NCI-H2227 (cell line): ENCODE measurements around the gene RELL1.

Experiments used
- DNase-seq: peaks from one replicate; lab custom pipeline; 2025; ENCODE audit not compliant: unreplicated experiment; lab: John Stamatoyannopoulos, UW

Gene RELL1, protein sequence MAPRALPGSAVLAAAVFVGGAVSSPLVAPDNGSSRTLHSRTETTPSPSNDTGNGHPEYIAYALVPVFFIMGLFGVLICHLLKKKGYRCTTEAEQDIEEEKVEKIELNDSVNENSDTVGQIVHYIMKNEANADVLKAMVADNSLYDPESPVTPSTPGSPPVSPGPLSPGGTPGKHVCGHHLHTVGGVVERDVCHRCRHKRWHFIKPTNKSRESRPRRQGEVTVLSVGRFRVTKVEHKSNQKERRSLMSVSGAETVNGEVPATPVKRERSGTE

DNA sequence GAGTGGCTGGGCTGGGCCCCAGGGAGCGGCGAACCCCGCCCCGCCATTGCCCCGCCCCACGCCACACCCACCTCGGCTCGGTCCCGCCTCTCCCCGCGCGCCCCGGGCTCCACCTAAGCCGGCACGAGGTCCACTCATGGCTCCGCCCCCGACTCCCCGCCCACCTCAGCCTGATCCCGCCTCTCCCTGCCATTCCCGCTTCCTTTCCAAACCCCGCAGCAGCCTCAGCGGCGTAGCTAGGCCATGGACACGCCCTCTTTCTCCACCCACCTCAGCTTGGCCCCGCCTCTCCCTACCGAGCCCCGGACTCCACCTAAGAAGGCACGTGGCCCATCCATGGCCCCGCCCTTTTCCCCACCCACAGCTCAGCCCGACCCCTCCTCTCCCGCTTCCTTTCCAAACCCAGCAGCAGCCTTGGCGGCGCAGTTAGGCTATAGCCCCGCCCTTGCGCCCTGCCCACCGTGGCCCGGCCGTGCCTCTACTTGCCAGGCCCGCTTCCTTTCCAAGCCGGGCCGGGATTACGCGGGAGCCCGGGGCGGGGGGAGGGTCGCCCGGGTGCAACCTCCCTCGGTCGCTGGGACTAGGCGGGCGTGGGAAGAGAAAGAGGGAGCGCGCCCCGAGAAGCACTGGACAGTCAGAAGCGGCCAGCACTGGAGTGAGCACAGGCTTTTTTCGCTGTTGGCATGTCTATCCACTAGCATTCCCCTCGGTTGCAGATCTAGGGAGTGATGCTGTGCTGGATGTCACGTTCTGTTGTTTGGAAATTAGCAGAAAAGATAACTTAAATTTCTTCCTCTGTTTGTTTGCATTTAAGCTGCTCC, at the start of gene RELL1:
RELL1 (minus strand) TSS at position 4 of the 821 bp plus-strand sequence. CDS start 89 bp downstream, outside the sequence.
- peak; percentile 97 for DNase-seq

DNA sequence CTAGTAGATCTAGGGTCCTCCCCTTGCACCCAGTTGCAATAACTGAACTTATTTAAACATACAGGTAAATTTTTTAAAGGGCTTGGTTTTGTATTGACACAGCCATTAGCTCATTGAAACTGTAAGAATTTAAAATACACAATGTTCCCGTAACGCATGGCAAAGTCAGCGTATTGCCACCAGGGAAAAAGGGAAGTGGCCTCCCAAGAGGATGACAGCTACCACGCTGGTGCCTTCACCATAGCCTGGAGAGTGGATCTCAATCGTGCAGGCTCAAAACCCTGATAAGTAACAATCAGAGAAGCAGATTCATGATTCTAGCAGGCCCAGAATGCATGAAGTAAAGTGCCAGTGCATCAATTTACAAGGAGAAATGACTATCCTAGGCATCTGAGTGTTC, 49.4 kb upstream of the RELL1 start:
- no peak for DNase-seq

DNA sequence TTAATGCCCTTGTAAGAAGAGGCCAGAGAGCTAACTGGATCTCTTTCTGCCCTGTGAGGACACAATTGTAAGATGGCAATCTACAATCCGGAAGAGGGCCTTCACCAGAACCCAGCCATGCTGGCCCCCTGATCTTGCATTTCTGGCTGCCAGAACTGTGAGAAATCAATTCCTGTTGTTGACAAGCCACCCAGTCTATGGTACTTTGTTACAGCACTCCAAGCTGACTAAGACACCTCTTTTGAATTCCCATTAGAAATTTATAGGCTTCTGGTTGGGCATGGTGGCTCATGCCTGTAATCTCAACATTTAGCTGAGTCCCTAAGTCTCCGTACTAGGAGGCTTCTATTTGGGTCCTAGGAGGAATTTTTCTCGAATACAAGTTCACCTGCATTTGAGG, 48.8 kb upstream of the RELL1 start:
- no peak for DNase-seq

DNA sequence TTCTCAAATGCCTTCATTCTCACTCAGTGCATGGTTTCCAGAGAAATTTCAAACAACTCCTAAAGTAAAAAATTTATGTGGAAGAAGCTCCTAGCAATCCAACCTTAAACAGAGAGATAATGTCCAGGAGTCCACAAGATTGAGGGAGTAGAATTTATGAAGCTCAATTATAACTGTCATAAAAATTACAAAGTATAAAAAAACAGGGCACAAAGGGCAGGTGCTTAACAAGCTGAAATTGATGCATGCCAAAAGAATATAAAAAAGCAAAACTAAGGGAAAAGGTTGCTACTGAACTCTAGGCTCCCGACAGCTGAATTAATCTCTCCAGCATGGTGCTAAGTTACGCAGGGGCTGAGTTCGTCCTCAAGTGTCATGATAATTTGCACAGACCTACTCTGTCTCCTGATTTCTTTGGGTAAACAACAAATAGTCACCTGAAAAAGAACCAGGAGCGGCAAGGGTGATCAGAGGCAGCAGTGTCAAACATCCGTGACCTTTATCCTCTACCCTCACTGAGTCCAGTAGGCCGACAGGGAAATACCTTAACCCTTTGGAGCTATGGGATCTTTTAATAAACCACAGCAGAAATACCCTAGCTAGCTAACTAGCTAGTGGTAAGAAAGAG, 47.2 kb upstream of the RELL1 start:
- DNase-seq: no peak

DNA sequence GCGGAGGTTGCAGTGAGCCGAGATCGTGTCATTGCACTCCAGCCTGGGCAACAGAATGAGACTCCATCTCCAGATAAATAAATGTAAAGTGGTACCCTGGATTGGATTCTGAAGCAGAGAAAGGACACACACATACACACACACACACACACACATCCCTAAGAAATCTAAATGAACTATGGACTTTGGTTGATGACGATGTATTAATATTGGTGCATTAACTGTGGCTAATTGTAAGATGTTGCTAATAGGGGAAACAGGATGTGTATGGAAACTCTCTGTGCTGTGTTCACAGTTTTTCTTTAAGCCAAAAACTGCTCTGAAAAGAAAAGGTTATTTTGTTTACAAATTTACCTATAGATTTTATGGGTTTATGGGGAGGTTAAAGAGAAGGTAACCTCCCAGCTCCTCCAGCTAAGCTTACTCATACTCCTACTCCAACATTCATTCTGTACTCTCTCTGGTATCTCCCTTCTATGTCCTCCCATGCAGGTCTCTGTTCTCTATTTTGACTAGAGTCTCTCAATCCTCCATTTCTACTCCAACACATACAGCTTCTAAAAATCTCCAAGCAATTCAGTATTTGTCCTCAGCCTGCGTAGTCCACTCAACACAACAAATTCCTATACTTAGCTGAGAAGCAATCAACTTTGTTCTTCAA, 46.5 kb upstream of the RELL1 start:
- DNase-seq: no peak

DNA sequence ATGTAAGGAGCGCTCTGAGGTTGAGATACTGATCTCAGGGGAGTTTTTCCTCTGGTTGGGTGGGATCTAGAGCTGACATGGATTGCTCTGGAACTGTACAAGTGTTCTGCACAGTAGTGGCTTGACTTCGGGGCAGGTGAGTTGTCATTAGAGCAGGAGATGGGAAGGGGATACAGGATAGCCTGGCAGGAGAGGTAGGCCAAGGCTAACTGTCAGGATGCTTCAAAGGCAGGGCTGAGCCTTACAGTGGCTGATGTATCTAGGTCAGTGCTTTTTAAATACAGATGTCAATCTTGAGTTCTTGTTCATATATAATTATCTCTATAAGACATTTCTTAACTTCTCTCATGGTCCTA, 43.5 kb upstream of the RELL1 start:
- DNase-seq: no peak

DNA sequence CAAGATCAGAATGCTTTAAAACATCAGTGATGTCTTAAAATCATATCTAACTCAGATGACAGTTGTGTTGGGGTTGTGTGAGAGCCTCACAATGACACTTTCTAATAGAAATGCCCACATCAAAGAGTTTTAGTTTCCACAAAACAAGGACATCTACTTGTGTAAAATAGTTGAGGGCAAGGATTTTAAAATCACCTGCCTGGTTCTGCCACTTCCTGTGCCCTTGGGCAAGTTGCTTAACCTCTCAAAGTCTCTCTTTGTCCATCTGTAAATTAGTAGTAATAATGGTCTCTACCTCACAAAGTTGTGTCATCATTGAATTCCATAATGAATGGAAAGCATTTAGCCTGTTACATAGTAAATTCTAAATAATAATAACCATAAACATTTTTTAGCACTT, 41.9 kb upstream of the RELL1 start:
- no peak for DNase-seq

DNA sequence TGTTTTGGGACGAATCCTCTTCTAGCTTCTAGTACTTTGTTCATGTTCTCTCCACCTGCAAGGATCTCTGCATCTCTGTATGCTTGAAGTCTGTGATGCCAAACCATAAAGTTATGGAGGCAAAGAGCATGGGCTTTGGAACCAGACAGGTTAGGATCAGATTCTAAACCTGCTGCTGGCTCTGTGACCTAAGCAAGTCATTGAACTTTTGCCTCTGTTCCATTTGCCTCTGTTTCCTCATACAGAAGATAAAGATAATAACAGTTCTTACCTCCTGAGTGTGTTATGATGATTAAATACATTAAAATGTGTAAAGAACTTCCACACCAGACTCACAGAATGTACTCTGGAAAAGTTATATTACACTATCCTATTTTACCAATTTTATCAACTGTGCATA, 41.5 kb upstream of the RELL1 start:
- no peak for DNase-seq

DNA sequence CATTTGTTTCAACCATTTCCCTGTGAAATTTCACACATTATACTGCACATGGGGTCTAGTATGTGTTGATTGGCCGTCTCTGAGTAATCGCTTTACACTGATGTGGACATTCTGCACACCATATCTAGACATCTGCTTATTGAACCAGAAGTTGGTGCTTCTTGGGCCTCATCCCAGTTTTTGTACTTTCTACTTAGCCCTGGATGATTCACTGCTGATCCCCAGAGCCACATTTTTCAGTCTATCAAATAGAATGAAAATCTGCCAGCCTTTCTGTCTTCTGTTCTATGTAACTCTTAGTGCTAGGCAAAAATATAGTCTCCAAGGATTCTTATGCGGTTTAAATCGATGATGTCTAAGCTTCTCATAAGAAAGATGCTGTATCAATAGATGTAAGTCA, 40.5 kb upstream of the RELL1 start:
- DNase-seq: no peak

DNA sequence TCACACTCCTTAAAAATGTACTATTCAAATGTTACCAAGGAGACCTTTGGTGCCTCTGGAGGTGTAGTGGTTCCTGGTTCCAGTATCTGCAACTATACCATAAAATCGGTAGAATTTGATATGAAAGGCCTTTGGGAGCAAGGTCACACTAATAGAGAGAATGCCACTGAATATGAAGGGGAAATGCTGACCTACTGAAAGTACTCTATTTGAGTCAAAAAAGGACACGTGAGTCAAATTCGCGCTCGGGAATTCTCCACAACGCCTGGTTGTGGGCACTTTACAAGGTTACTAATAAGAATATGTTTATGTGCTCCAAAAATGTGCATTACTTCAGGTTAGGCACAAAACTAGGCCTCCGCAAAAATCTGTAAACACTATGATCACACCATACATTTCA, 39.5 kb upstream of the RELL1 start:
- no peak for DNase-seq

DNA sequence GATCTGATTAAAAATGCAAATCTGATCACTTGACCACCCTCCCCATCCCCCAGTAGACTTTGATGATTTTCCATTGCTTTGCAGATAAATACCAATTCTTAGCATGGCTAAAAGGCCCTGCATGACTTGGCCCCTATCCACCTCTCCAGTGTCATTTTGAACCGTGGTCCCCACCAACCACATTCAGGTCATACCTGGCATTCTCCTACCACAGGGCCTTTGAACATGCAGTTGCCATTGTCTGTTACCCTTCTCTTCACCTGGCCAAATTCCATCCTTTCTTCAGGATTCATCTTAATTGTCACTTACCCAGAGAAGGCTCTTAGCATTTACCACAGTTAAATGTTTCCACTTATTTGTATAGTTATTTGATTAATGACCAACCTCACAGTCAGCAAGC, 36.9 kb upstream of the RELL1 start:
- no peak for DNase-seq

DNA sequence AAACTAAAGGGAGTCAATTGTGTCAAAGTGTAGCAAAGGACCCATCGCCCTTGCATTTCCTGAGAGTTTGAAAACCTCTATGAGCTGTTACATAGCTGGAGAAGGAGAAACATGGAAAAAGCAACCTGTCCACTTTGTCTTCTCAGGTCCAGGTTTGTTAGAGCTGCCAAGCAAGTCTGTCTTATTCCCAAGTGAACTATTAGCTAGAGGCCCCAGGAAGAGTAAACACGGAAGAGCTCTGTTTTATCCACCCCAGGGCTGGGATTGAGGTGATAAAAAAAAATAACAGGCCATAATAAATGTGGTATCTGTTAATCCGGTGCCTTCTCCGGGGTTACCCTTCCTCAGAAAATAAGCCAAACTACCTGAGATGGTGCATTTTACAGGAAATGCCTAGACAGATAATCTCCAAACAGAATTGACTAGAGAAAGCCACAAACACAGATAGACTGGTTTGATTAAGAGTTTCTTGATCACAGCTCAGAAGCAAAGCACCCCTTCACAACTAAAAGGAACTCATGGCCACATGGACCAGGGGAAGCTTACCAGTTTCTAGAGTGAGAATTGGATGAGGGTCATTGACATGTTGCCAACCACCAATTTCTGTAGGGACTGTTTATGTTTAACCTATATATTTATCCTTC, 35.9 kb upstream of the RELL1 start:
- DNase-seq: no peak

DNA sequence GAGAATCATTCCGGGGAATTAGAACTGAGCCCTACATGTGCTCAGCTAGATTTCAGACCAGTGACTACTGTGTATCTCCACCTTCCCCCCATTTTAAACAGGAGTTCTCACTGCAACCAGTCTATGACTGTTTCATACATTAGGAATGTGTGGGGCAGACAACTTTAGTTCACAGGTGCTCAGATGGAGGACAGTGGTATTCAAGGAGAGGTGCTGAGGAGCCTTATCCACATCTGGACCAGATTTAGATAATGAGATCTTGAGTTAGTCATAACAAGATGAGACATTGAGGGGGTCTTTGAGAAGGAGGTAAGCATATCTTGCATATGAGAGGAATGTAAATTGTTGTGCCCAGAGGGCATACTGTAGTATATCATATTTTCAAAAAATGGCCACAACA, 32.8 kb upstream of the RELL1 start:
- DNase-seq: no peak

DNA sequence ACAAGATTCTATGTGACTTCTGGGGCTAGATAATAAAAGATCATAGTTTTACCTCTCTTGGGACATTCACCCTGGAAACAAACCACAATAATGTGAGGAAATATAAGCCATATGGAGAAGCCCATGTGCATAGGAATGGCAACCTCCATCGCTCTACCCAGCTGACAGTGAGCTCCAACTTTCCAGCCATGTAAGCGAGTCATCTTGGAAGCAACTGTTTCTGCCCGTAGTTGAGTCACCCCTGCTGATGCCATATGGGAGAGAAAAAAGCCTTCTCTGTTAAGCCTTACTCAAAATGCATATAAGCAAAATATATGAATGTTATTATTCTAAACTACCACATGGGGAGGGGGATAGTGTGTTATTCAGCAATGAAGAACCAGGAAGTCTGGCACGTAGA, 31.4 kb upstream of the RELL1 start:
- no peak for DNase-seq

DNA sequence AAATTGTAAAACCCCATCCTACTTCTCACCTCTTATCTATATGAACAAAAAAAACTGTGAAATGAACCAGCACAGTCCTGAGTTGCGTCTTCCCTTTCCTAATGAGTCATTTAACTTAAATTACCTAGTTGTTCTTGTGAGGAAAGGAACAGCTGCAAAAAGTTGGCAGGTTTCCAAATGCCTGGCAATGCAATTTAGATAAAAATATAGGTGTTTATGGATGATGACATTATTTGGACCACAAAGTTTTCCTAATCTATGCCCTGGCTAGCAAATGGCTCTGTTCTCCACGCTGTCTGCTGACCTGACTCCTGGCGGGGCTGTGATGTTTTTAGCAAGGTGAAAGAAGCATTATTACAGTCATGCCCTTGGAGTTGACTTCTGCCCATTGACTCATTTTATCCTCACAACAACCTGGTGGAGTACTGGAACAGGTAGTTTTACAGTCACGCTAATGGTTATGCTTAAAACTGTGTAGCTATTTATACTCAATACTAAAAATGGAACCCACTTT, 29.8 kb upstream of the RELL1 start:
- peak; percentile 25 for DNase-seq

DNA sequence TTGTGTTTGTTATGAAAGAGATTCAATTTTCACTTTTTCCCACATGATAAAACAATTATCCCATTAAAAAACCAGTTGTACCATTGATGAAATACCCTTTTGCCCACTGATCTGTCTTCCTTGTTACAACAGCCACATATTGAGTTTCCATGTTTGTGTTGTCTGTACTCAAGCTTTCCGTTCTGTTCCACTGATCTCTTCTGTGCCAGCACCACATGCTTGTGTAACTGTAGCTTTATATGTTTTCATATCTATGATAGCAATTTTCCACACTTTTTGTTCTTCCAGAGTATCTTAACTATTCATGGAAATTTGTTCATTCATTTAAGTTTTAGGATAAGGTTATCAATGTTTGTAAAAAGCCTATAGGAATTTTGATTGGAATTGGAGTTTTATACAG, 24.3 kb upstream of the RELL1 start:
- DNase-seq: no peak

DNA sequence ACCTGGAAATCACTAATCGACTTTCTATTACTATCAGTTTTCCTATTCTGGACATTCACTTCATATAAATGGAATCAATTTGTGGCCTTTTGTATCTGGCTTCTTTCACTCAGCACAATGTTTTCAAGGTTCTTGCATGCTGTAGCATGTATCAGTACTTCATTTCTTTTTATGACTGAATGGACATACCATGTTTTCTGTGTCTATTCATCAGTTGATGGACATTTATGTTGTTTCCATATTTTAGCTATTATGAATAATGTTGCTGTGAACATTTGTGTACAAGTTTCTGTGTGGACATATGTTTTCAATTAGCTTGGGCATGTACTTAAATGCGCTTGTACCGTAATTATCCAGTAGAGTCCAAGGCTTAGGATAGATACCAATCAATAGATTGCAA, 19.9 kb upstream of the RELL1 start:
- DNase-seq: no peak

DNA sequence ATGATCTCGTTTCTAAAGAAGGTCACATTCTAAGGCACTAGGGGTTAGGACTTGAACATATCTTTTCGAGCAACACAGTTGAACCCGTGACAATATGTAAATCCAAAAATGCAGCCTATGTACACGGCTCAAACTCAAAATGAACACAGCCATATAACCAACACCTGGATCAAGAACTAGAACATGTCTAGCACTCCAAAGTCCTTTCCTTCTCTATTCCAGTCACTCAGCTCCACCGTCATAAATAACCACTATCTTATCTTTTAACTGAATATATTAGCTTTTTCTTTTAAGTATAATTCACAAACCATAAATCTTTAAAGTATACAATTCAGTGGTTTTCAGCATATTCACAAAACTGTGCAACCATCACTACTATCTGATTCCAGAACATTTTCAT, 19.4 kb upstream of the RELL1 start:
- DNase-seq: no peak

DNA sequence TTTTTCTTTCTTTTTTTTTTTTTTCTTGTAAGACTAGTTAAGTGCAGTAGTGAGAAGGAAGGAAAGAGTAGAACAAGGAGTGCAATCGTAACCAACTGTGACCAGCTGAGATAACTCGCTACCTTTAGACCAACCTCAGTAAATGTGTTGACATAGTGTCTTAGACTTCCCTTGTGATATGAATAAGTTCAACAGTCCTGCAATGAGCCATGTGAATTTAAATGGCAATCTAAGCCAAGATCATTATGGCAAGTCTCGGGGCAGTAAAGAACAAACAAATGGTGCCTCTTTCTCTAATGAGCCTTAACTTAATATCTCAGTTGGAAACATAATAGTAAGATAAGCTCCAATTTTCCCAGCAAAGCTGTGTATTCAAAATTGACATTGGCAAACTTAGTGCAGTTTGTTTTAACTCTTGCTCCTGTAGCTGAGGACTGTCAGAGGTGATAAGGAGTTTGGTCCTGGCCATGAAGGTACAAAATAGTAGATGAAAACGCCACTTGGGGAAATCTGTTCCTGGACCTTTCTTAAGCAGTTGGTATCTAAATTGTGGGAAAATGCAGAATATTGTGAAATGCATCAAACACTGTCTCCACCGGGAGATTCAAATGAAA, 13.8 kb upstream of the RELL1 start:
- DNase-seq: no peak

DNA sequence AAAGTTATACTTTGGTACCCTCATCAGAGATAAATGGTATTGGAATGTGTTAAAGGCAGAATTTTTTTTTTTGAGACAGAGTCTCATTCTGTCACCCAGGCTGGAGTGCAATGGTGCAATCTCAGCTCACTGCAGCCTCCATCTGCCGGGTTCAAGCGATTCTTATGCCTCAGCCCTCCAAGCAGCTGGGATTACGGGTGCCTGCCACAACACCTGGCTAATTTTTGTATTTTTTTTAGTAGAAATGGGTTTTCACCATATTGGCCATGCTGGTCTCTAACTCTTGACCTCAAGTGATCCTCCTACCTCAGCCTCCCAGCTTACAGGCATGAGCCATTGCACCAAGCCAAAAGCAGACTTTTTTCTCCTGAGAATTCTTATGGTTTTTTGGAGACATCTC, 11.4 kb upstream of the RELL1 start:
- no peak for DNase-seq
